Naive thymus-derived CD8-positive, alpha-beta T cell (primary cell): Measurements from ENCODE around the gene SRRM3. TPM values are rescaled to one million over a fixed set of nuclear protein-coding genes. Genes with fewer than 3 reads are reported as not detected.
"Not testable (repeated sequence)": the region's sequence is repeated elsewhere in the genome, so short reads cannot be mapped to it uniquely, and the experiment has no call there.

Experiments used
- ATAC-seq, 2 donors: fragments of 150-1000 bp; cut with Tn5 transposase in 1 of 2; sonication (Bioruptor Pico), chemical (Tn5 transposase) in 1 of 2; 1 replicate in 1 of 2; 2 replicates in 1 of 2; pipeline ENCODE4 v1.10.0; 2021; ENCODE audit warnings: mild to moderate bottlenecking in 2 of 2, moderate library complexity in 2 of 2
- POLR2A ChIA-PET: fragments of 350-600 bp; sonication (Branson Sonifier 250); formaldehyde crosslinking; loops from one replicate; lab custom pipeline; 2021; ENCODE audit warnings: antibody characterized with exemption; lab: Charles Lee
- DNase-seq, 10 donors: peaks; one replicate each; pipeline versions ENCODE4 v3.0.0 to v3.0.0-alpha.2; 2020 to 2022
- H3K27ac Mint-ChIP-seq, 10 donors: one replicate each; pipeline ENCODE4 v1.8.0; 2020 to 2022; ENCODE audit warnings: mild to moderate bottlenecking in 10 of 10, mixed read lengths in 10 of 10, moderate library complexity in 4 of 10, inconsistent platforms in 1 of 10
- H3K27me3 Mint-ChIP-seq, 5 donors: one replicate each; pipeline ENCODE4 v1.8.0; 2021 to 2022; ENCODE audit warnings: mixed read lengths in 5 of 5
- H3K36me3 Mint-ChIP-seq, 3 donors: one replicate each; pipeline ENCODE4 v1.8.0; 2020 to 2022; ENCODE audit warnings: mixed read lengths in 3 of 3, mild to moderate bottlenecking in 2 of 3, inconsistent platforms in 1 of 3
- H3K4me1 Mint-ChIP-seq, 4 donors: one replicate each; pipeline ENCODE4 v1.8.0; 2021 to 2022; ENCODE audit warnings: mixed read lengths in 4 of 4
- H3K4me3 Mint-ChIP-seq, 10 donors: one replicate each; pipeline ENCODE4 v1.8.0; 2020 to 2022; ENCODE audit warnings: mild to moderate bottlenecking in 10 of 10, mixed read lengths in 10 of 10, moderate library complexity in 6 of 10, inconsistent platforms in 1 of 10
- H3K9me3 Mint-ChIP-seq, 9 donors: one replicate each; pipeline ENCODE4 v1.8.0; 2020 to 2022; ENCODE audit warnings: mixed read lengths in 9 of 9, mild to moderate bottlenecking in 3 of 9, inconsistent platforms in 1 of 9, moderate library complexity in 1 of 9
- polyA plus RNA-seq, 3 donors: library from polyadenylated mRNA; unstranded; fragments of 300-500 nt; fragmentation: Illumina TruSeq; gene quantifications; one replicate each; pipeline ENCODE4 v1.2.3, GENCODE V29; 2021
- total RNA-seq, 8 experiments: library from RNA in 2 of 8; stranded (reverse) in 2 of 8; gene quantifications; one replicate each; pipeline ENCODE4 v1.2.3 and lab custom pipeline; 2021 to 2026

SRRM3 gene
- total and polyA plus RNA-seq, 5 experiments from 2014 or later, result not detected

DNA sequence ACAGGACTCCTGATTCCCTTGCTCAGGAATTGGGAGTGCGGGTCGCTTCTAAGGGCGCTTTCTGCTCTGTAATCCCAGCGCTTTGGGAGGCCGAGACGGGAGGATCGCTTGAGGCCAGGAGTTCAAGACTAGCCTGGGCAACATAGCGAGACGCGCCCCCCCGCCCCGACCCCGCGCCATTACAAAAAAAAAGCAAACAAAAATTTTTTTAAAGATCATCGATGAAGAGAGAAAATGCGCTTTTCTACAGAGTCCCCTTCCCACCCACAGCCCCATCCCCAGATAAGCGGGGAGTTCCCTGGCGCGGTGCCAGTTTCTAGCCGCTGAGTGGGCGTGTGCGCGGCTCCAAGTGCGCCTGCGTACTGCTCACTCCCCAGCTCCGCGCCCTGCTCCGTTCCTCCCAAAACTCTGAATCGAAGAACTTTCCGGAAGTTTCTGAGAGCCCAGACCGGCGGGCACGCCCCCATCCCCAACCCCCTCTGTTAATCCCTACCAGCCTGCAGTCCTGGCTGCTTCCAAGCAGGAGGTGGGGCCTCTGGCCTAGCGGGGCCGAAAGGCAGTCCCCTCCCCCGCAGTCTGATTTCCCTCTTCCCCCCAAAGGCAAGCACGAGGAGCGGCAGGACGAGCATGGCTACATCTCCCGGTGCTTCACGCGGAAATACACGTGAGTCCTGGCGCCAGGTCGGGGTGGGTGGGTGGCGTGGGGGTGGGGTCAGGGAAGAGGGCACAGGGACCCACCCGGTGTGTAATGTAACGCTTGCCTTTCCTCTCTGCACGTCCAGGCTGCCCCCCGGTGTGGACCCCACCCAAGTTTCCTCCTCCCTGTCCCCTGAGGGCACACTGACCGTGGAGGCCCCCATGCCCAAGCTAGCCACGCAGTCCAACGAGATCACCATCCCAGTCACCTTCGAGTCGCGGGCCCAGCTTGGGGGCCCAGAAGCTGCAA lies 101.8 kb downstream of the SRRM3 start:
- Mint-ChIP-seq H3K9me3 (no peaks in the 10 kb centered on the region), H3K36me3 (no peaks in the 10 kb centered on the region), H3K4me3 (peak overlapping the region; percentile 90 to 99 (median 92)), H3K27ac (peak overlapping the region; percentile 85 to 95 (median 92)), H3K27me3 (no peaks in the 10 kb centered on the region), H3K4me1 (peaks cover 11 to 23% (median 19%) of the 10 kb centered on the region in 4 donors)
- DNase-seq (peak; percentile 56 to 85 (median 74)), ATAC-seq (peak; percentile 63 to 66)
- POLR2A ChIA-PET, result interaction anchor here (0.9 to 3.8 kb wide), 4 partner anchors 8 to 15 kb away, joined by 3 to 22 read pairs (median 4); no protein-coding TSS in a partner anchor

DNA sequence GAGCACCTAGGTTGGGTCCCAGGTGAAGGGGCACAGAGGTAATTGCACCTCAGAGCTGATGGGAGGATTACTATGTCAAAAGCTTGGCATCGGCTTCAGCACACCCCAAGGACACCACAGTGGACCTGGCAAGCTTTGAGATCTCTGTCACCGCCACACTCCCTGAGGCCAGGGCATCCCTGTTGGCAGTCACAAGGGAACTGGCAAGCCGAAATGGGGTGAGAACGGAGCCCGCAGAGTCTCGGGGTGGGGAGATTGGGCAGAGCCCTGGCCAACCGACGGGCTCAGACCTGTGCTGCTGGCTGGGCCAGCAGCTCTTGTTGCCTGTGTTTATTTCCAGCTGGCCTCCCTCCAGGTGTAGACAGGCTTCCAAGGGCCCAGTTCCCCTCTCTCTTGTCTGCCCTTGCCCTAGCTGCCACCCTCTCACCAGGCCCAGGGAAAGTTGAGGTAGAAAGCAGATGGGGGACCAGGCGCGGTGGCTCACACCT lies 103.2 kb downstream of the SRRM3 start:
- H3K4me3 Mint-ChIP-seq, result peak overlapping the region in 8 of 10 donors; percentile 12 to 98 (median 91)
- POLR2A ChIA-PET, result interaction anchor here (0.5 to 3.8 kb wide), 3 partner anchors 9 to 23 kb away, joined by 3 to 22 read pairs (median 3); no protein-coding TSS in a partner anchor
- peak overlapping the region in 8 of 10 donors; percentile 62 to 95 (median 90) for H3K27ac Mint-ChIP-seq
- H3K27me3 Mint-ChIP-seq, result no peaks in the 10 kb centered on the region
- DNase-seq (peak in 1 of 10 donors; percentile 45), ATAC-seq (no peak)
- no peaks in the 10 kb centered on the region for H3K9me3 Mint-ChIP-seq
- no peaks in the 10 kb centered on the region for H3K36me3 Mint-ChIP-seq
- peaks cover 11 to 23% (median 19%) of the 10 kb centered on the region in 4 donors for H3K4me1 Mint-ChIP-seq

DNA sequence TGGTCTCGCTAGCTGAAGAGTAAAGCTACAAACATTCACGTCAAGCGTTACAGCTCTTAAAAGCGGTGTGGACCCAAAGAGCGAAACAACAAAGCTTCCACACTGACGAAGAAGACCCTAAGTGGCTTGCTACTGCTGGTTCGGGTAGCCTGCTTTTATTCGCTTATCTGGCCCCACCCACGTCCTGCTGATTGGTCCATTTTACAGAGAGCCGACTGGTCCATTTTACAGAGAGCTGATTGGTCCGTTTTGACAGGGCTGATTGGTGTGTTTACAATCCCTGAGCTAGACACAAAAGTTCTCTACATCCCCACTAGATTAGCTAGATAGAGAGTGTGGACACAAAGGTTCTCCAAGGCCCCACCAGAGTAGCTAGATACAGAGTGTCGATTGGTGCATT lies 107.2 kb downstream of the SRRM3 start:
- DNase-seq, H3K27me3 Mint-ChIP-seq, H3K4me3 Mint-ChIP-seq, POLR2A ChIA-PET, H3K36me3 Mint-ChIP-seq, H3K9me3 Mint-ChIP-seq, H3K27ac Mint-ChIP-seq, ATAC-seq: not testable (repeated sequence)
- peaks cover 6 to 13% (median 10%) of the 10 kb centered on the region in 4 donors for H3K4me1 Mint-ChIP-seq

DNA sequence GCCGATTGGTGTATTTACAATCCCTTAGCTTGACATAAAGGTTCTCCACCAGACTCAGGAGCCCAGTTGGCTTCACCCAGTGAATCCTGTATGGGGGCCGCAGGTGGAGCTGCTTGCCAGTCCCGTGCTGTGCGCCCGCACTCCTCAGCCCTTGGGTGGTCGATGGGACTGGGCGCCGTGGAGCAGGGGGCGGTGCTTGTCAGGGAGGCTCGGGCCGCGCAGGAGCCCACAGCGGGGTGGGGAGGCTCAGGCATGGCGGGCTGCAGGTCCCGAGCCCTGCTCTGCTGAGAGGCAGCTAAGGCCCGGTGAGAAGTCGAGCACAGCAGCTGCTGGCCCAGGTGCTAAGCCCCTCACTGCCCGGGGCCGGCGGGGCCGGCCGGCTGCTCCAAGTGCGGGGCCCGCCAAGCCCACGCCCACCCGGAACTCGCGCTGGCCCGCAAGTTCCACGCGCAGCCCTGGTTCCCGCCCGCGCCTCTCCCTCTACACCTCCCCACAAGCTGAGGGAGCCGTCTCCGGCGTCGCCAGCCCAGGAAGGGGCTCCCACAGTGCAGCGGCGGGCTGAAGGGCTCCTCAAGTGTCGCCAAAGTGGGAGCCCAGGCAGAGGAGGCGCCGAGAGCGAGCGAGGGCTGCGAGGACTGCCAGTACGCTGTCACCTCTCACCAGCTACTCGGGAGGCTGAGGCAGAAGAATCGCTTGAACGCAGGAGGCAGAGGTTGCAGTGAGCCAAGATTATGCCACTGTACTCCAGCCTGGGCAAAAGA lies 107.8 kb downstream of the SRRM3 start:
- H3K36me3 Mint-ChIP-seq, H3K9me3 Mint-ChIP-seq, H3K4me3 Mint-ChIP-seq, ATAC-seq, H3K27ac Mint-ChIP-seq, DNase-seq, POLR2A ChIA-PET, H3K27me3 Mint-ChIP-seq: not testable (repeated sequence)
- peaks cover 4 to 13% (median 8%) of the 10 kb centered on the region in 4 donors for H3K4me1 Mint-ChIP-seq

DNA sequence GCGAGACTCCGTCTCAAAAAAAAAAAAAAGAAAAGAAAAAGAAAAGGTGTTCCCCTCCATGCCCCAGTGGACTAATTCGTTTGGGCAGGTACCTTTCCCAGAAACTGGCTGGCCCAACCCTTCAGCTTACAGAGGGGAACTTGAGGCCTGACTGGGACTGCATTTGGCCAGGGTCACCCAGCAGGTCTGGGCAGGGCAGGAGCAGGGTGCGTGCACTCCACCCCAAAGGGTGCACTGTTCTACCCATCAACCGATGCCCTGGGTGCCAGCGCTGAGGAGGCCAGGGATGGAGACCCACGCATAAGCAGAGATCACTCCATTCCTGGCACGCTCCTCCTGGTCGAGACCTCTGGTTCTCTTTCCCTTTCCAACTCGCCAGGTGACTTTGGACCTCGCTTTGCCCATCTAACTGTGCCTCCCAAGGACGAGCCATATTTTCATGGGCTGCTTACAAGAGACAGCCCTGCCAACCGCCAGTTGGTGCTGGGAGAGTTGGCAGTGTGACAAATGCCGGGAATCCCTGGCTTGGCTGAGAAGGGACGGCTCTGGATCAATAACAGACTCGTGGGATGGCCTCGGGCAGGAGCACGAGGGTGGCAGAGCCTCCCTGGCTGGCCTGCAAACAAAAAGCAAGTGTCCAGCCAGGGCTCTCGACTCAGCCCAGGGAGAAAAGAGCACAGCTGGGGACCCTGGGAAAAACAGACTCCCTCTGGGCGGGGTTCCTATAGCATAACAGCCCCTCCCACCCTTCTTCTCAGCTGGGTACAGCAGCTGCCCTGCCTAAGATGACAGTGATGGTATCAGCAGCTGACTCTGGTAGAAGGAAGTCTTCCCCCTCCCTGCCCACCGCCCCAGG lies 108.6 kb downstream of the SRRM3 start:
- H3K27me3 Mint-ChIP-seq, result no peaks in the 10 kb centered on the region
- no peak for DNase-seq
- H3K9me3 Mint-ChIP-seq, result no peaks in the 10 kb centered on the region
- H3K27ac Mint-ChIP-seq, result no peak overlapping the region
- no peak overlapping the region for H3K4me3 Mint-ChIP-seq
- H3K36me3 Mint-ChIP-seq, result no peaks in the 10 kb centered on the region
- no peak for ATAC-seq
- POLR2A ChIA-PET, result no interaction called here
- peaks cover 3 to 9% (median 6%) of the 10 kb centered on the region in 4 donors for H3K4me1 Mint-ChIP-seq

DNA sequence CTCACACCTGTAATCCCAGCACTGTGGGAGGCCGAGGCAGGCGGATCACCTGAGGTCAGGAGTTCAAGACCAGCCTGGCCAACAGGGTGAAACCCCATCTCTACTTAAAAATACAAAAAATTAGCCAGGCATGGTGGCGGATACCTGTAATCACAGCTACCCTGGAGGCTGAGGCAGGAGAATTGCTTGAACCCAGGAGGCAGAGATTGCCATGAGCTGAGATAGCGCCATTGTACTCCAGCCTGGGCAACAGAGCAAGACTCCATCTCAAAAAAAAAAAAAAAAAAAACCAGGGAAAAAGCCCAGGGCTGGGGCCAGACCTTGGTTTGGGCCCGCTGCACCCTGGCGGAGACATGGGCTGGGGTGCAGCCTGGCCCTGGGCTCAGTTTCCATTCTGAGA lies 110.1 kb downstream of the SRRM3 start:
- ATAC-seq, H3K27ac Mint-ChIP-seq, H3K27me3 Mint-ChIP-seq, H3K9me3 Mint-ChIP-seq, DNase-seq, H3K4me1 Mint-ChIP-seq, H3K36me3 Mint-ChIP-seq, H3K4me3 Mint-ChIP-seq: not testable (repeated sequence)
- POLR2A ChIA-PET, result interaction anchor here (0.7 to 0.9 kb wide), 4 partner anchors 9 to 62 kb away, joined by 3 to 10 read pairs (median 4); partner anchors contain the start of genes HSPB1 and YWHAG

DNA sequence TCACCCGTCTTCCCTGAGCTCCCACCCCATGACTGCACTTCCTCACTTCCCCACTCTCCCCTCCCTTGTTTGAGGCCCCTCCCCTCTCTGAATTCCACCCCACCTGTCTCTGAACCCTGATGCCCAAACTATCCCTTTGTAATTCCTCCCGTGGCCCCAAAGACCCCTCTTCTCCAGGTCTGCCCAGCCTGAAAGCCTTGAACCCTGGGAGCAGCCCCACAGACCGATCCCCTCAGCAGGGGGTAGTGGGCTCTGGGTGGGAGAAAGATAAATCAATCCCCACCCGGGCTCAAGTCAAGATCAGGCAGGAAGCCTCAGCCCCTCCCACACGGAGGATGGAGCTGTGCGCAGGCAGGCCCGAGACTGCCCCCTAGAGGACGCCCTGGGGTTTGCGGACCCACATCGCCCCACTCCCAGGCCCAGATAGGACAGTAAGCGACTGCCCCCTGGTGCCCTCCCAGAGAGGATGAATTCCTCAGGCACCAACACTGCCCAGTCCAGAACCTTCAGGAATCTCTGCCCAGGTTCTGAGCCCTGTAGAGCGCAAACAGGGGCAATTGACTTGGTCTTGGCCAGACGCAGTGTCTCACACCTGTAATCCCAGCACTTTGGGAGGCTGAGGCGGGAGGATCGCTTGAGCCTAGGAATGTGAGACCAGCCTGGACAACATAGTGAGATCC lies 112.5 kb downstream of the SRRM3 start:
- peak overlapping the region in 6 of 10 donors; percentile 14 to 61 (median 40) for H3K4me3 Mint-ChIP-seq
- no peaks in the 10 kb centered on the region for H3K9me3 Mint-ChIP-seq
- ATAC-seq, result peak; percentile 50 to 62

DNA sequence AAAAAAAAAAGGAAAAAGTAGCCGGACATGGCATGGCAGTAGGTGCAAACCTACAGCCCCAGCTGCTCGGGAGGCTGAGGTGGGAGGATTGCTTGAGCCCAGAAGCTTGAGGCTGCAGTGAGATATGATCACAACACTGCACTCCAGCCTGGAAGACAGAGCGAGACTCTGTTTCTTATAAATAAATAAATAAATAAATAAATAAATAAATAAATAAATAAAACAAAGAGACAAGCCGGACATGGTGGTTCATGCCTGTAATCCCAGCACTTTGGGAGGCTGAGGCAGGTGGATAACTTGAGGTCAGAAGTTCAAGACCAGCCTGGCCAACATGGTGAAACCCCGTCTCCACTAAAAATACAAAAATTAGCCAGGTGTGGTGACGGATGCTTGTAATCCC lies 113.0 kb downstream of the SRRM3 start:
- peaks cover 17 to 31% (median 25%) of the 10 kb centered on the region in 4 donors for H3K4me1 Mint-ChIP-seq
- not testable (repeated sequence) for ATAC-seq, H3K36me3 Mint-ChIP-seq, H3K4me3 Mint-ChIP-seq, H3K27me3 Mint-ChIP-seq, DNase-seq, H3K9me3 Mint-ChIP-seq
- peak overlapping the region in 1 of 10 donors; percentile 20 for H3K27ac Mint-ChIP-seq
- POLR2A ChIA-PET, result interaction anchor here (1.0 to 1.4 kb wide), 4 partner anchors 11 to 137 kb away, joined by 5 to 17 read pairs (median 8); no protein-coding TSS in a partner anchor

More for the DNA sequence above, 112.5 kb downstream of the SRRM3 start:
- Mint-ChIP-seq H3K4me1 (peaks cover 17 to 30% (median 23%) of the 10 kb centered on the region in 4 donors), H3K27me3 (no peaks in the 10 kb centered on the region), H3K36me3 (no peaks in the 10 kb centered on the region), H3K27ac (peak overlapping the region in 3 of 10 donors; percentile 6 to 67 (median 48))
- POLR2A ChIA-PET, result interaction anchor here (0.5 to 1.4 kb wide), 6 partner anchors 9 to 137 kb away, joined by 3 to 17 read pairs (median 5); no protein-coding TSS in a partner anchor
- DNase-seq, result peak; percentile 89 to 97 (median 95)

DNA sequence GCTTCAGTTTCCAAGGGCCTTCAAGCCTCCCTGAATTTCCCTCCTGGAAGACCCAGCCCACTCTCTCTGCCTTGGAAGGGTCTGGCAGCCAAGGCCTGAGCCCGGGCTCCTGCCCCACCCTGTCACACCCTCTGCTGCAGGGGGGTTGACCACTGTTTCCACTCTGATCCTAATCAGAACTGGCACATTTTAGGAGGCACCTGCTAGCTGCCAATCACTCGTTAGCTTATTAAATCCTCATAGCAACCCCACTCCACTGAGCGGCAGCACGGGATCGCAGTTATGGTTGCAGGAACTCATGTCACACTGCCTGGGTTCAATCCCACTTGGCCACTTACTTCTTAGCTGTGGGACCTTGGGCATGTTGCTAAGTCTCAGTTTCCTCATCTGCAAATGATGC lies 113.7 kb downstream of the SRRM3 start:
- no peaks in the 10 kb centered on the region for H3K9me3 Mint-ChIP-seq
- no peak overlapping the region for H3K4me3 Mint-ChIP-seq
- H3K27me3 Mint-ChIP-seq, result no peaks in the 10 kb centered on the region
- H3K36me3 Mint-ChIP-seq, result no peaks in the 10 kb centered on the region
- ATAC-seq (no peak), DNase-seq (no peak)
- POLR2A ChIA-PET, result interaction anchor here (1.0 kb wide), 1 partner anchor 27 kb away, joined by 10 read pairs; no protein-coding TSS in a partner anchor
- peak overlapping the region in 1 of 10 donors; percentile 37 for H3K27ac Mint-ChIP-seq
- peaks cover 17 to 31% (median 28%) of the 10 kb centered on the region in 4 donors for H3K4me1 Mint-ChIP-seq

DNA sequence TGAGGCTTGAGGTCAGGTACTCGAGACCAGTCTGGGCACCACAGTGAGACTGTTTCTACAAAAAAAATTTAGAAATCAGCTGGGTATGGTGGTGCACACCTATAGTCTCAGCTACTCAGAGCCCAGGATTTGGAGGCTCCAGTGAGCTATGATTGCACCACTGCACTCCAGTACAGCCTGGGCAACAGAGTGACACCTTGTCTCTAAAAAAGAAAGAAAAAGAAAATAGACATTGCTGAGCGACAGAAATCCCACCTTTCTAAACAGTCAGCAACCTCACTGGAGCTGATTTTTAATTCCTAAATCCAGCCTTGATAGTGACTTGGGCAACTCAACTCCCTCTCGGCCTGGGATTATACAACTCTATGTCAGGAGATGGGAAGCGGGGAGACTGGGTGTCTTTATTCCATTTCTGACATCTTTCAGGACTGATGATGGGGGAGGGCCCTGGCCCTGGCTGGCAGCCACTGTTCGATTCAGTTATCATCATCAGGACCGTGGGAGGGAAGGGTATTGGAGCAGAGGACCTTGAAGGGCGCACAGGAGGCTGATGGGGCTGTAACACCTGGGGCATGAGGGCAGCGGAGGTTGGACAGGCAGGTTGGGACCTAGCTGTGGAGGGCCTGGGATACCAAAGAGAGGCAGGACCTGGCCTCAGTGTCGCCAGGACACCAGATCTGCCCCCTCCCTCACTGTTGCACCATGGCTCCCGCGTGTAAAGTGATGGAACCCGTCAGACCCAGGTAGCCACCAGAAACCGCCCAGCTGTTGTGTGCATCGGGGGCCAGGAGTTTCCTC lies 115.5 kb downstream of the SRRM3 start:
- H3K27me3 Mint-ChIP-seq, result no peaks in the 10 kb centered on the region
- POLR2A ChIA-PET, result interaction anchor here (0.6 to 3.5 kb wide), 11 partner anchors 8 to 150 kb away, joined by 3 to 34 read pairs (median 7); partner anchors contain the start of genes HSPB1 and YWHAG
- H3K4me3 Mint-ChIP-seq, result peak overlapping the region; percentile 86 to 98 (median 96)
- DNase-seq, result no peak
- H3K9me3 Mint-ChIP-seq, result no peaks in the 10 kb centered on the region
- no peak for ATAC-seq
- H3K36me3 Mint-ChIP-seq, result no peaks in the 10 kb centered on the region
- H3K4me1 Mint-ChIP-seq, result peaks cover 17 to 31% (median 28%) of the 10 kb centered on the region in 4 donors
- peak overlapping the region; percentile 91 to 100 (median 94) for H3K27ac Mint-ChIP-seq
